Mammary epithelial cell (primary cell): Measurements from ENCODE around the gene PSORS1C1.

ENCODE experiments used
- EZH2 ChIP-seq: IDR thresholded peaks from 2 replicates; pipeline ENCODE4 v1.6.1; 2012; ENCODE audit warnings: low read length, inconsistent platforms, borderline replicate concordance
- TF ChIP-seq, protein P1 (sequence below), 2 donors: IDR thresholded peaks in 1 of 2; conservative IDR thresholded peaks in 1 of 2; 2 replicates each; pipeline ENCODE4 v1.5.1; 2011 to 2012; ENCODE audit warnings: inconsistent platforms in 2 of 2, low read length in 2 of 2, mild to moderate bottlenecking in 2 of 2, control low read depth in 1 of 2, low read depth in 1 of 2; ENCODE audit not compliant: insufficient read depth in 1 of 2; ENCODE audit errors: extremely low read depth in 1 of 2

DNA sequence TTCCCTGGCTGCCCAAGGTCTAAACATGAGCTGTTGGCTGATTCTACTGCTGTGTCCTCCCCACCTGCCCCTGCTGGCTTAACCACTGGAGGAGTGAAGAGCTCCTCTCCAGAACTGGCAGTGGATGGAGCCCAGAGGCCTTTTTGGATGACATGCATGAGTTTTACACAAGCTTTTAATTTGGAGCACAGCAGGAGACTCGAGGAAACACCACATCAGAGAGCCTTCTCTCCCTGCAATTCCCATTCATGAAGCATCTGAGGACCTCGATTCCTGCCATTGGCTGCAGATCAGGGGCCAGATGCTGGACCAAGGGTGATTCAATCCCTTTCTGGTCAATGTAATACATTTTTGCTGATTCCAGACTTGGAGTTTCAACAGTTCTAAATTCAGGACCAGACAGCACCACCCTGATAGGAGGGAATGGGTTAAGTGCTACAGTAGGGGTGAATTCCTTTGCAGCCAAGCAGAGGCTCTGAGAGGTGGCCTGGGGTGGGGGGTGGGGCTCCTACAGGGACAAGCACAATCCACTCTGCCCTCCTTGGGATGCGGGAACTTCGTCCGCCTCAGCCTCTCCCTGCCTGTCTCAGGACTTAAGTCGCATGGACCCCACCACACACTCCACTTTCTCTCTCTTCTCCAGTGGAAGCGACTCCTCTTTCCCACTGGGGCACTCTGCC lies 599 bp upstream of the PSORS1C1 start:
- TF ChIP-seq, protein P1, sequence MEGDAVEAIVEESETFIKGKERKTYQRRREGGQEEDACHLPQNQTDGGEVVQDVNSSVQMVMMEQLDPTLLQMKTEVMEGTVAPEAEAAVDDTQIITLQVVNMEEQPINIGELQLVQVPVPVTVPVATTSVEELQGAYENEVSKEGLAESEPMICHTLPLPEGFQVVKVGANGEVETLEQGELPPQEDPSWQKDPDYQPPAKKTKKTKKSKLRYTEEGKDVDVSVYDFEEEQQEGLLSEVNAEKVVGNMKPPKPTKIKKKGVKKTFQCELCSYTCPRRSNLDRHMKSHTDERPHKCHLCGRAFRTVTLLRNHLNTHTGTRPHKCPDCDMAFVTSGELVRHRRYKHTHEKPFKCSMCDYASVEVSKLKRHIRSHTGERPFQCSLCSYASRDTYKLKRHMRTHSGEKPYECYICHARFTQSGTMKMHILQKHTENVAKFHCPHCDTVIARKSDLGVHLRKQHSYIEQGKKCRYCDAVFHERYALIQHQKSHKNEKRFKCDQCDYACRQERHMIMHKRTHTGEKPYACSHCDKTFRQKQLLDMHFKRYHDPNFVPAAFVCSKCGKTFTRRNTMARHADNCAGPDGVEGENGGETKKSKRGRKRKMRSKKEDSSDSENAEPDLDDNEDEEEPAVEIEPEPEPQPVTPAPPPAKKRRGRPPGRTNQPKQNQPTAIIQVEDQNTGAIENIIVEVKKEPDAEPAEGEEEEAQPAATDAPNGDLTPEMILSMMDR (conservative IDR thresholded peaks at IDR 0.05 in 1 of 2, IDR thresholded peaks at IDR 0.05 in 1 of 2; ENCODE audit: extremely low read depth in 1 of 2, insufficient read depth in 1 of 2, low read depth in 1 of 2, low read length in 2 of 2), result no peak
- TF ChIP-seq EZH2, result no peak
